Gastrocnemius medialis (tissue), 4 donors: Measurements from ENCODE around the gene C8A. TPM values are rescaled to one million over a fixed set of nuclear protein-coding genes. Genes with fewer than 3 reads are reported as not detected.

Experiments used
- ATAC-seq, 2 donors: fragments of 150-250 bp; one replicate each; pipeline ENCODE4 v1.9.1; 2016
- DNase-seq, 2 donors: peaks; one replicate each; pipeline ENCODE4 v3.0.0-alpha.2; 2019
- H3K27ac ChIP-seq, 4 donors: fragments of 200-600 bp; sonication (generic); 1 replicate in 1 of 4; 2 replicates in 3 of 4; pipeline ENCODE4 v1.5.1; 2016 to 2018; ENCODE audit warnings: mild to moderate bottlenecking in 2 of 4, moderate library complexity in 1 of 4
- H3K27me3 ChIP-seq, 3 donors: fragments of 200-600 bp; sonication (generic) in 2 of 3; 1 replicate in 1 of 3; 2 replicates in 2 of 3; pipeline versions ENCODE4 v1.5.1 to v1.6.0; 2016 to 2019; ENCODE audit warnings: mild to moderate bottlenecking in 1 of 3, moderate library complexity in 1 of 3
- H3K36me3 ChIP-seq, 2 donors: fragments of 200-600 bp; sonication (generic) in 1 of 2; one replicate each; pipeline ENCODE4 v1.5.1; 2017 to 2018
- H3K4me1 ChIP-seq, 2 donors: fragments of 200-600 bp; sonication (generic) in 1 of 2; one replicate each; pipeline ENCODE4 v1.5.1; 2016 to 2017; ENCODE audit warnings: mild to moderate bottlenecking in 2 of 2
- H3K4me3 ChIP-seq, 4 donors: fragments of 200-600 bp; sonication (generic) in 3 of 4; 1 replicate in 1 of 4; 2 replicates in 3 of 4; pipeline ENCODE4 v1.5.1; 2016 to 2019; ENCODE audit warnings: mild to moderate bottlenecking in 2 of 4
- H3K9me3 ChIP-seq, 3 donors: fragments of 200-600 bp; sonication (generic) in 2 of 3; 1 replicate in 1 of 3; 2 replicates in 2 of 3; pipeline ENCODE4 v1.5.1; 2016 to 2019
- POLR2A ChIP-seq, 2 donors: fragments of 450-650 bp; IDR thresholded peaks; one replicate each; pipeline ENCODE4 v1.6.1; 2017; ENCODE audit warnings: antibody characterized with exemption in 2 of 2, mild to moderate bottlenecking in 2 of 2, moderate library complexity in 2 of 2
- in situ Hi-C, 4 donors: fragments of 200-750 bp; cut with MboI; loops; one replicate each; pipeline versions ENCODE4 v1.15.0 to v1.8.0; 2017; ENCODE audit warnings: low sequenced_read_pairs in 4 of 4
- intact Hi-C: fragments of 100-400 bp; cut with DNase I; formaldehyde crosslinking; loops from one replicate; pipeline ENCODE4 v1.15.1; 2023; ENCODE audit warnings: low total_unique reads
- total RNA-seq, 4 donors: library from RNA; depleted of rRNA; stranded (reverse); fragments of >200 nt; gene quantifications; one replicate each; pipeline versions ENCODE4 v1.1.0 to v1.2.3, GENCODE V29; 2016
- TF ChIP-seq, protein P1 (sequence below), 5 experiments: fragments of 450-650 bp in 3 of 5; fragments of 200-600 bp in 2 of 5; sonication (generic) in 2 of 5; IDR thresholded peaks in 4 of 5; conservative IDR thresholded peaks in 1 of 5; 1 replicate in 4 of 5; 2 replicates in 1 of 5; pipeline ENCODE4 v1.5.1; 2016 to 2019; ENCODE audit warnings: antibody characterized with exemption in 5 of 5, mild to moderate bottlenecking in 3 of 5, moderate library complexity in 3 of 5

Gene C8A
- total RNA-seq, 4 donors from 2014 or later: 0.20 to 0.40 TPM; not detected in 2

DNA sequence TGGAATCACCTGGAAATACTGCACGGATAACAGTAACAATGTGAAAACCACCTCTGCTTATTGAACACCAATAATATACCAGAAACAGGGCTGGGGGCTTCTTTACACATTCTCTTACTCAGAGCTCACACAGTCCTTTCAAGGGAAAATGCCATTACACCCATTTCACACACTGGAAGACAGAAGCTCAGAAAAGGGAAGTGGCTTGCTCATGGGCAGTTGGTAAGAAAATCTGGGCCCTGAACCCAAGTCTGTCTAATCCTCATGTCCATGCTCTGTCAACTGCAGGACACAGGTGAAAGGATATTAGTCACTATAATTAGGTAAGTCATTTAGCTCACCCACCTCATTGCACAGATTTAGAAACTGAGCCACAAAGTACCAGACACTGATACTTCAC lies 18.6 kb downstream of the C8A start:
- intact Hi-C loops: no loop called here
- ATAC-seq: no peak
- Histone ChIP-seq H3K4me3 (no peak overlapping the region), H3K36me3 (no peaks in the 10 kb centered on the region), H3K27ac (no peak overlapping the region), H3K9me3 (no peaks in the 10 kb centered on the region), H3K27me3 (no peaks in the 10 kb centered on the region), H3K4me1 (no peaks in the 10 kb centered on the region)
- no peak for DNase-seq
- TF ChIP-seq, protein P1, sequence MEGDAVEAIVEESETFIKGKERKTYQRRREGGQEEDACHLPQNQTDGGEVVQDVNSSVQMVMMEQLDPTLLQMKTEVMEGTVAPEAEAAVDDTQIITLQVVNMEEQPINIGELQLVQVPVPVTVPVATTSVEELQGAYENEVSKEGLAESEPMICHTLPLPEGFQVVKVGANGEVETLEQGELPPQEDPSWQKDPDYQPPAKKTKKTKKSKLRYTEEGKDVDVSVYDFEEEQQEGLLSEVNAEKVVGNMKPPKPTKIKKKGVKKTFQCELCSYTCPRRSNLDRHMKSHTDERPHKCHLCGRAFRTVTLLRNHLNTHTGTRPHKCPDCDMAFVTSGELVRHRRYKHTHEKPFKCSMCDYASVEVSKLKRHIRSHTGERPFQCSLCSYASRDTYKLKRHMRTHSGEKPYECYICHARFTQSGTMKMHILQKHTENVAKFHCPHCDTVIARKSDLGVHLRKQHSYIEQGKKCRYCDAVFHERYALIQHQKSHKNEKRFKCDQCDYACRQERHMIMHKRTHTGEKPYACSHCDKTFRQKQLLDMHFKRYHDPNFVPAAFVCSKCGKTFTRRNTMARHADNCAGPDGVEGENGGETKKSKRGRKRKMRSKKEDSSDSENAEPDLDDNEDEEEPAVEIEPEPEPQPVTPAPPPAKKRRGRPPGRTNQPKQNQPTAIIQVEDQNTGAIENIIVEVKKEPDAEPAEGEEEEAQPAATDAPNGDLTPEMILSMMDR (IDR thresholded peaks at IDR 0.05 in 4 of 5, conservative IDR thresholded peaks at IDR 0.05 in 1 of 5): no peak
- no peak for TF ChIP-seq POLR2A (IDR thresholded peaks at IDR 0.05)
- in situ Hi-C loops: no loop called here

DNA sequence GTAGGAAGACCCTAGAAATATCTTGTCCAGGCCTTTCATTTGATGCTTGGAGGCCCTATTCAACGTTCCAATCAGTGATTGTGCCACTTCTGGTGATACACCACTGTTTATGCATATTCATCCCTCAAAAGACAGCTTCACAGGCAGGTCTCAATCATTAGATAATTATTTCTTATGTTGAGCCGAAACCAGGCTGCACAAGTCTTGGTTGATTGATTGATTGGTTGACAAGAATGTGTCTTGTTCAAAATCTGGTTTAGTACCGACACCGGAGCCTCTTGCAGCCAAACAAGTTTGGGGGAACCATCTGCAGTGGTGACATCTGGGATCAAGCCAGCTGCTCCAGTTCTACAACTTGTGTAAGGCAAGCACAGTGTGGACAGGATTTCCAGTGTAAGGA lies 20.1 kb downstream of the C8A start:
- in situ Hi-C loops (no loop called here), intact Hi-C loops (no loop called here)
- Histone ChIP-seq H3K4me3 (no peak overlapping the region), H3K27me3 (no peaks in the 10 kb centered on the region), H3K4me1 (no peaks in the 10 kb centered on the region), H3K9me3 (no peaks in the 10 kb centered on the region), H3K36me3 (no peaks in the 10 kb centered on the region), H3K27ac (no peak overlapping the region)
- ATAC-seq (no peak), DNase-seq (no peak)
- TF ChIP-seq POLR2A (IDR thresholded peaks at IDR 0.05): no peak
- TF ChIP-seq, protein P1 (IDR thresholded peaks at IDR 0.05 in 4 of 5, conservative IDR thresholded peaks at IDR 0.05 in 1 of 5): no peak

DNA sequence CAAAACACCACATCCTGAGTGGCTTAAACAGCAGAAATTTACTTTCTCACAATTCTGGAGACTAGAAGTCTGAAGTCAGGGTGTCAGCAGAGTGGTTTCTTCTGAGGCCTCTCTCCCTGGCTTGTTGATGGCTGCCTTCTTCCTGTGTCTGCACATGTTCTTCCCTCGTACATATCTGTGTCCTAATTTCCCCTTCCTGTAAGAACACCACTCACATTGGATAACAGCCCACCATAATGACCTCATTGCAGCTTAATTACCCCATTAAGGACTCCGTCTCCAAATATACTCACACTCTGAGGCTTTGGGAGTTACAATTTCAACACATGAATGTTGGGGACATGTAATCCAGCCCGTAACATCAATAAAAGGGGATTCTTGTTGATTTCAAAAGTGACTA lies 23.4 kb downstream of the C8A start:
- Histone ChIP-seq H3K27ac (no peak overlapping the region), H3K27me3 (no peaks in the 10 kb centered on the region), H3K4me1 (no peaks in the 10 kb centered on the region), H3K4me3 (no peak overlapping the region), H3K9me3 (no peaks in the 10 kb centered on the region), H3K36me3 (no peaks in the 10 kb centered on the region)
- DNase-seq: no peak
- TF ChIP-seq POLR2A (IDR thresholded peaks at IDR 0.05): no peak
- TF ChIP-seq, protein P1 (IDR thresholded peaks at IDR 0.05 in 4 of 5, conservative IDR thresholded peaks at IDR 0.05 in 1 of 5): no peak
- in situ Hi-C loops: no loop called here
- intact Hi-C loops: no loop called here
- no peak for ATAC-seq

DNA sequence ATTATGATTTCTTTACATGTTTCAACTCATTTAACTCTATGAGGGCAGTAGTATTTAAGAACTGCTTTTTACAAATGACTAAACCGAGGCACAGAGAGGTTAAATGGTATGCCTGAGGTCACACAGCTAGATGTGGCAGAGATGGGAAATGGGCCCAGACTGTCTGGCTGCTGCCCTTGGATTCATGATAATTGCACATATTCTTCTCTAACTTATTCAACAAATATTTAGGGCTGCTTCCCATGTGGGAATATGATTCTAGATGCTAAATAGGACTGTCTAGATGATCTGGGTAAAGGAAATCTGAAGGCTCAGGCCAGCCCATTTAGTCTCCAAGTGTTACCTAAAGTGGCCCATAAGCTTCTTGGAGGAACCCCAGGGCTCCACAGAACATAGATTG lies 26.2 kb downstream of the C8A start:
- Histone ChIP-seq H3K9me3 (no peaks in the 10 kb centered on the region), H3K27ac (no peak overlapping the region), H3K36me3 (no peaks in the 10 kb centered on the region), H3K27me3 (no peaks in the 10 kb centered on the region), H3K4me1 (no peaks in the 10 kb centered on the region), H3K4me3 (no peak overlapping the region)
- no peak for TF ChIP-seq POLR2A (IDR thresholded peaks at IDR 0.05)
- TF ChIP-seq, protein P1 (IDR thresholded peaks at IDR 0.05 in 4 of 5, conservative IDR thresholded peaks at IDR 0.05 in 1 of 5): no peak
- ATAC-seq (no peak), DNase-seq (no peak)
- in situ Hi-C loops (no loop called here), intact Hi-C loops (no loop called here)

DNA sequence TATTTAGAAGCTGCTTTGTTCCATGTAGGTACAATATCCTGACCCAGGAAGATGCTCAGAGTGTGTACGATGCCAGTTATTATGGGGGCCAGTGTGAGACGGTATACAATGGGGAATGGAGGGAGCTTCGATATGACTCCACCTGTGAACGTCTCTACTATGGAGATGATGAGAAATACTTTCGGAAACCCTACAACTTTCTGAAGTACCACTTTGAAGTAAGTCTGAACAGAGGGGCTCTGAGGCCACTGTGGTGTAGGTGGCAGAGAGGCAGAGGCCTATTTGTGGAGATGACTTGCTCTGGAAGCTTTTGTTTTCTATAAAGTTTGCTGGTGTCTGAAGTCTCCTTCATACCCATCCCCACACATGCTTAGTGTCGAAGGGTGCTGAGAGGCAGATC lies 26.8 kb downstream of the C8A start:
- Histone ChIP-seq H3K27ac (no peak overlapping the region), H3K36me3 (no peaks in the 10 kb centered on the region), H3K4me3 (no peak overlapping the region), H3K27me3 (no peaks in the 10 kb centered on the region), H3K9me3 (no peaks in the 10 kb centered on the region), H3K4me1 (no peaks in the 10 kb centered on the region)
- in situ Hi-C loops (no loop called here), intact Hi-C loops (no loop called here)
- TF ChIP-seq POLR2A (IDR thresholded peaks at IDR 0.05): no peak
- TF ChIP-seq, protein P1 (IDR thresholded peaks at IDR 0.05 in 4 of 5, conservative IDR thresholded peaks at IDR 0.05 in 1 of 5): no peak
- ATAC-seq (no peak), DNase-seq (no peak)
